ENCODE measurements around the gene AFM. TPM values are rescaled to one million over a fixed set of nuclear protein-coding genes. Genes with fewer than 3 reads are reported as not detected.

Gene AFM
- total RNA-seq, 1 donor from 2014 or later, result not detected

- H3K36me3 ChIP-seq, result no peaks in the 10 kb centered on the region
- no peak overlapping the region for H3K27ac ChIP-seq
- no peaks in the 10 kb centered on the region for H3K4me1 ChIP-seq
- H3K27me3 ChIP-seq, result no peaks in the 10 kb centered on the region
- no peak overlapping the region for H3K4me3 ChIP-seq
- no peak for TF ChIP-seq CTCF (IDR thresholded peaks at IDR 0.05)
- no peaks in the 10 kb centered on the region for H3K9me3 ChIP-seq
- no peak for DNase-seq (ENCODE audit: low spot score in 2 of 2)
- intact Hi-C loops (cut with DNase I), result no loop called here
Observed at GRCh38 chr4:73527196-73527595, 45.7 kb downstream of the AFM start.

- DNase-seq (ENCODE audit: low spot score in 2 of 2), result no peak
- H3K36me3 ChIP-seq, result no peaks in the 10 kb centered on the region
- intact Hi-C loops (cut with DNase I), result no loop called here
Observed at GRCh38 chr4:73528171-73528570, 46.6 kb downstream of the AFM start.

GRCh38 chr4:73533515-73534422, 52.2 kb downstream of the AFM start:
- no peak for DNase-seq (ENCODE audit: low spot score in 2 of 2)
- Histone ChIP-seq H3K27ac (no peak overlapping the region), H3K36me3 (no peaks in the 10 kb centered on the region), H3K4me1 (no peaks in the 10 kb centered on the region), H3K27me3 (no peaks in the 10 kb centered on the region), H3K4me3 (no peak overlapping the region), H3K9me3 (no peaks in the 10 kb centered on the region)
- intact Hi-C loops (cut with DNase I), result no loop called here
- no peak for TF ChIP-seq CTCF (IDR thresholded peaks at IDR 0.05)

More at GRCh38 chr4:73528171-73528570, 46.6 kb downstream of the AFM start:
- Histone ChIP-seq H3K9me3 (no peaks in the 10 kb centered on the region), H3K27me3 (no peaks in the 10 kb centered on the region), H3K27ac (no peak overlapping the region), H3K4me1 (no peaks in the 10 kb centered on the region), H3K4me3 (no peak overlapping the region)
- TF ChIP-seq CTCF (IDR thresholded peaks at IDR 0.05), result no peak

GRCh38 chr4:73538162-73538561, 56.6 kb downstream of the AFM start:
- Histone ChIP-seq H3K27ac (no peak overlapping the region), H3K9me3 (no peaks in the 10 kb centered on the region), H3K4me1 (no peaks in the 10 kb centered on the region), H3K36me3 (no peaks in the 10 kb centered on the region), H3K4me3 (no peak overlapping the region), H3K27me3 (no peaks in the 10 kb centered on the region)
- TF ChIP-seq CTCF (IDR thresholded peaks at IDR 0.05), result no peak
- intact Hi-C loops (cut with DNase I), result no loop called here
- no peak for DNase-seq (ENCODE audit: low spot score in 2 of 2)

- TF ChIP-seq CTCF (IDR thresholded peaks at IDR 0.05), result no peak
- intact Hi-C loops (cut with DNase I), result no loop called here
- Histone ChIP-seq H3K9me3 (no peaks in the 10 kb centered on the region), H3K27ac (no peak overlapping the region), H3K27me3 (no peaks in the 10 kb centered on the region), H3K4me1 (no peaks in the 10 kb centered on the region), H3K36me3 (no peaks in the 10 kb centered on the region), H3K4me3 (no peak overlapping the region)
- DNase-seq (ENCODE audit: low spot score in 2 of 2), result no peak
Observed at GRCh38 chr4:73539386-73539785, 57.8 kb downstream of the AFM start.

Measured in ascending aorta (tissue), 2 donors.